ENCODE results near the gene CNTNAP4. TPM values are rescaled to one million over a fixed set of nuclear protein-coding genes. Genes with fewer than 3 reads are reported as not detected.

CNTNAP4 gene
- total RNA-seq, 1 donor = 2.4 TPM

GRCh38 chr16:76486740-76487139 lies 209.5 kb downstream of the CNTNAP4 start:
- no peak overlapping the region for H3K4me3 ChIP-seq (ENCODE audit: low read depth, low read length)
- DNase-seq (ENCODE audit: low read depth) = no peak
- no peak for TF ChIP-seq CTCF (IDR thresholded peaks at IDR 0.05; ENCODE audit: insufficient read depth, low read length)

DNA sequence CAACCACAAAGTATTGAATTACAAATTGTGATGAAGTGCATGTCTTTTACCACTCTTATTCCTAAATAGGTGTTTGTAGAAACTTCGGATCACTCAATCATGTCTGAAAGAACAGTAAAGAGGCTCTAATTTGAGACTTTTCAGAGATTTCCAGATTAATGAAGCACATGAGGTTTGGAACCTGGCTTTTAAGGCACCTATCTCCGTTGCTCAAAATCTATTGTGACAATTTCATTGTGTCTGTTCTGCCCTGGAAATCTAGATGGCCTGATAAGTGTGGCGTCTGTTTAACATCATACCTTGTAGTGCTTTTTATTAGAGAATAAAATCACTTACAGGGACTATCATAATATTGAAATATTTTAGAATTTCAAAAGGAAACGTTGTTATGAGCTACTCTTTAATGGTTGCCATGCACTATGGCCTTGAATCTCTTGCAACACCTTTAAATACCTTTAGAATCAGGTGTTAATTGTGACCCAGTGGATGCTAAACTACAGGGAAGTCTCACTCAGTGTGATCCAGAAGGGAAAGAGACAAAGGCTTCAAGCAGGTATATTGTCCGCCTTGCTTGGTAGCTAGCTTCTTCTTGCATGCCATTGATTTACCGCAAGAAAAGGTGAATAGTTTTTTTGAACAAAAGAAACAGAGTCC lies 210.3 kb downstream of the CNTNAP4 start:
- no peak for DNase-seq (ENCODE audit: low read depth)
- no peak overlapping the region for H3K4me3 ChIP-seq (ENCODE audit: low read depth, low read length)
- TF ChIP-seq CTCF (IDR thresholded peaks at IDR 0.05; ENCODE audit: insufficient read depth, low read length) = no peak

DNA sequence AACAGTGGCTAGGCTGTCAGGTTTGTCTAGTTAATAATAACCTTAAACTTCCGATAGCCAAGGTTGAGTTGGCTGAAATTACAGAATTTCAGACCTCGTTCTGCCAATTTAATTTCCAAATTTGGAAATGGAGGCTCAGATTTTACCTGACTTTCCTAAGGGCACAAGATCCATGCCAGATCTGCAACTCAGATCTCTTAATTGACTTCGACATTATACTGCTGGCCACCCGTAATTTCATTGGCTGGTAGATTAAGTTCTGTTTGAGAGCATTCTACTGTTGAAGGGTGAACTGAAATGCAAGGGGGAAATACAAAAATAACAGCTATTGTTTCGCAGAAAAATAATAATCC lies 210.8 kb downstream of the CNTNAP4 start:
- no peak overlapping the region for H3K4me3 ChIP-seq (ENCODE audit: low read depth, low read length)
- no peak for TF ChIP-seq CTCF (IDR thresholded peaks at IDR 0.05; ENCODE audit: insufficient read depth, low read length)
- DNase-seq (ENCODE audit: low read depth) = no peak

- DNase-seq (ENCODE audit: low read depth) = no peak
- H3K4me3 ChIP-seq (ENCODE audit: low read depth, low read length) = no peak overlapping the region
- TF ChIP-seq CTCF (IDR thresholded peaks at IDR 0.05; ENCODE audit: insufficient read depth, low read length) = no peak
Measured at GRCh38 chr16:76490036-76490639, 212.9 kb downstream of the CNTNAP4 start.

DNA sequence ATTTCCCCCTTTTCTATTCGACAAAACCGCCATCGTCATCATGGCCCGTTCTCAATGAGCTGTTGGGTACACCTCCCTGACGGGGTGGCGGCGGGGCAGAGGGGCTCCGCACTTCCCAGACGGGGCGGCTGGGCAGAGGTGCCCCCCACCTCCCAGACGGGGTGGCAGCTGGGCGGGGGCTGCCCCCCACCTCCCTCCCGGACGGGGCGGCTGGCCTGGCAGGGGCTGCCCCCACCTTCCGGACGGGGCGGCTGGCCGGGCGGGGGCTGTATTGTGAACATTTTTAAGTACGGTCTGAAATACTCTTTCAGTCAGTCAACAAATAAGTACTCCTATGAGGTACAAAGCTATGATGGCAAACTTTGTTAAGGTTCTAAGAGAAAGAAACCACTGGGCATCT lies 222.8 kb downstream of the CNTNAP4 start:
- no peak overlapping the region for H3K4me3 ChIP-seq (ENCODE audit: low read depth, low read length)
- TF ChIP-seq CTCF (IDR thresholded peaks at IDR 0.05; ENCODE audit: insufficient read depth, low read length) = no peak
- DNase-seq (ENCODE audit: low read depth) = no peak

DNA sequence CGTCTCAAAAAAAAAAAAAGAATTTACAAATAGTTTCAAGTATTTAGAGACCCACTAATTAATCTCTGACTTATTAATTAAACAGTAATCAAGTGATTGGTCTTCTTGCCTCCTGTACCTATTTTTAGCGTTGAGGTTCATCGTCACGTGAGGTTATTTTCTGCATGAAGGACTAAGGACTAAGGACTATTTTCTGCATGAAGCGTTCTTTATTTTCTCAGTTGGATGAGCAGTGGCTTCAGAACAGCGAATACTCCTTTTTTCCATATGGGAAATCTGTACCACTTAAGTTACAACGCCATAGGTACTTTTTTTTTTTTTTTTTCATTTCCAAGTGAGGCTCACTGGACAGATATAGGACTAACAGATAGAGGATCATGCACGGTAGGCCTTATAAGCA lies 224.9 kb downstream of the CNTNAP4 start:
- no peak for TF ChIP-seq CTCF (IDR thresholded peaks at IDR 0.05; ENCODE audit: insufficient read depth, low read length)
- H3K4me3 ChIP-seq (ENCODE audit: low read depth, low read length) = no peak overlapping the region
- no peak for DNase-seq (ENCODE audit: low read depth)

DNA sequence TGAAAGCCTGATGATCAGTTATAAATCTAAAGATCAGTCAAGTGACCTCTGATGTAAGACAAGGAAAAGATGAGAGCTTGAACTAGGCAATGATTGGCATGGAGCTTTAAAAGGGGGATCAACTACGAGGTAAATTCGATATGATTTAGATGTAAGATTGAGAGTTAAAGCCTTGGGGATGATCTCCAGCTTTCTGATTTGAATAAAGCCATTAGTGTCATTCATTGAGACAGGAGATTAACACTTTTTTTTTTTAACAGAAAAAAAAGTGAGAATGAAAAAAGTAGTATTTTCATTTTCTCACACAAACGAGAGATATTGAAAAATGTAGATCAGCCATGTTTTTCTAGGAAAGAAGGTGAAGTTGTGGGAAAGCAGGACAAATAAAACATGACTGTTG lies 225.4 kb downstream of the CNTNAP4 start:
- no peak for DNase-seq (ENCODE audit: low read depth)

More for the DNA sequence above, 225.4 kb downstream of the CNTNAP4 start:
- TF ChIP-seq CTCF (IDR thresholded peaks at IDR 0.05; ENCODE audit: insufficient read depth, low read length) = no peak
- no peak overlapping the region for H3K4me3 ChIP-seq (ENCODE audit: low read depth, low read length)
